MCF 10A (cell line): ENCODE measurements around the gene ADNP2. TPM values are rescaled to one million over a fixed set of nuclear protein-coding genes. Genes with fewer than 3 reads are reported as not detected.

Experiments
- Bru-seq: library from RNA; stranded (reverse); fragments of 400-500 nt; gene quantifications from one replicate; lab custom pipeline; 2021; lab: Mats Ljungman, UMichigan
- BruChase-seq, 2 experiments: library from RNA; stranded (reverse); fragments of 400-500 nt; gene quantifications; one replicate each; lab custom pipeline; 2021; lab: Mats Ljungman, UMichigan
- BruUV-seq: library from RNA; stranded (reverse); fragments of 400-500 nt; replicated peaks from 2 replicates; lab custom pipeline; 2021; lab: Mats Ljungman, UMichigan
- CTCF ChIA-PET: fragments of 300-600 bp; sonication (Branson Sonifier 250); formaldehyde crosslinking; extraction: SDS; loops from one replicate; lab custom pipeline; 2021; ENCODE audit warnings: antibody characterized with exemption, inconsistent platforms; lab: Yijun Ruan, JAX
- POLR2A ChIA-PET: fragments of 300-600, 350-650 bp; sonication (Branson Sonifier 250); formaldehyde crosslinking; extraction: SDS; loops from one replicate; lab custom pipeline; 2020; ENCODE audit warnings: antibody characterized with exemption, inconsistent platforms; lab: Yijun Ruan, JAX
- DNase-seq: peaks from one replicate; pipeline ENCODE4 v3.0.0-alpha.2; 2018; ENCODE audit not compliant: unreplicated experiment
- H3K27ac Mint-ChIP-seq: one replicate; pipeline ENCODE4 v1.8.0; 2022; ENCODE audit warnings: mild to moderate bottlenecking, low read depth, mixed read lengths; ENCODE audit not compliant: unreplicated experiment
- H3K27me3 Mint-ChIP-seq: one replicate; pipeline ENCODE4 v1.8.0; 2022; ENCODE audit warnings: mixed read lengths; ENCODE audit not compliant: insufficient read depth, unreplicated experiment
- H3K36me3 Mint-ChIP-seq: one replicate; pipeline ENCODE4 v1.8.0; 2022; ENCODE audit warnings: mild to moderate bottlenecking, moderate library complexity, mixed read lengths; ENCODE audit not compliant: insufficient read depth, unreplicated experiment
- H3K4me1 Mint-ChIP-seq: one replicate; pipeline ENCODE4 v1.8.0; 2022; ENCODE audit warnings: mixed read lengths; ENCODE audit not compliant: insufficient read depth, unreplicated experiment
- H3K4me3 Mint-ChIP-seq: one replicate; pipeline ENCODE4 v1.8.0; 2022; ENCODE audit warnings: mild to moderate bottlenecking, moderate library complexity, mixed read lengths; ENCODE audit not compliant: unreplicated experiment
- H3K9me3 Mint-ChIP-seq: one replicate; pipeline ENCODE4 v1.8.0; 2022; ENCODE audit warnings: mixed read lengths; ENCODE audit not compliant: unreplicated experiment
- intact Hi-C: fragments of 100-400 bp; cut with micrococcal nuclease; formaldehyde crosslinking; loops from 2 replicates; pipeline ENCODE4 v1.14.1; 2022
- long read RNA-seq: library from polyadenylated mRNA; stranded (forward); transcript quantifications from one replicate; pipeline ENCODE4 v2.0.0, GENCODE V29; 2022
- total RNA-seq: library from RNA; stranded (reverse); gene quantifications from 2 replicates; pipeline ENCODE4 v1.2.3, GENCODE V29; 2022
- TF ChIP-seq, protein P1 (sequence below): fragments of 200-600 bp; IDR thresholded peaks from one replicate; pipeline ENCODE4 v1.8.0; 2022; ENCODE audit warnings: antibody characterized with exemption, mild to moderate bottlenecking; ENCODE audit not compliant: unreplicated experiment

ADNP2 gene, protein sequence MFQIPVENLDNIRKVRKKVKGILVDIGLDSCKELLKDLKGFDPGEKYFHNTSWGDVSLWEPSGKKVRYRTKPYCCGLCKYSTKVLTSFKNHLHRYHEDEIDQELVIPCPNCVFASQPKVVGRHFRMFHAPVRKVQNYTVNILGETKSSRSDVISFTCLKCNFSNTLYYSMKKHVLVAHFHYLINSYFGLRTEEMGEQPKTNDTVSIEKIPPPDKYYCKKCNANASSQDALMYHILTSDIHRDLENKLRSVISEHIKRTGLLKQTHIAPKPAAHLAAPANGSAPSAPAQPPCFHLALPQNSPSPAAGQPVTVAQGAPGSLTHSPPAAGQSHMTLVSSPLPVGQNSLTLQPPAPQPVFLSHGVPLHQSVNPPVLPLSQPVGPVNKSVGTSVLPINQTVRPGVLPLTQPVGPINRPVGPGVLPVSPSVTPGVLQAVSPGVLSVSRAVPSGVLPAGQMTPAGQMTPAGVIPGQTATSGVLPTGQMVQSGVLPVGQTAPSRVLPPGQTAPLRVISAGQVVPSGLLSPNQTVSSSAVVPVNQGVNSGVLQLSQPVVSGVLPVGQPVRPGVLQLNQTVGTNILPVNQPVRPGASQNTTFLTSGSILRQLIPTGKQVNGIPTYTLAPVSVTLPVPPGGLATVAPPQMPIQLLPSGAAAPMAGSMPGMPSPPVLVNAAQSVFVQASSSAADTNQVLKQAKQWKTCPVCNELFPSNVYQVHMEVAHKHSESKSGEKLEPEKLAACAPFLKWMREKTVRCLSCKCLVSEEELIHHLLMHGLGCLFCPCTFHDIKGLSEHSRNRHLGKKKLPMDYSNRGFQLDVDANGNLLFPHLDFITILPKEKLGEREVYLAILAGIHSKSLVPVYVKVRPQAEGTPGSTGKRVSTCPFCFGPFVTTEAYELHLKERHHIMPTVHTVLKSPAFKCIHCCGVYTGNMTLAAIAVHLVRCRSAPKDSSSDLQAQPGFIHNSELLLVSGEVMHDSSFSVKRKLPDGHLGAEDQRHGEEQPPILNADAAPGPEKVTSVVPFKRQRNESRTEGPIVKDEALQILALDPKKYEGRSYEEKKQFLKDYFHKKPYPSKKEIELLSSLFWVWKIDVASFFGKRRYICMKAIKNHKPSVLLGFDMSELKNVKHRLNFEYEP
- total RNA-seq (19.6 and 21.1 TPM in 2 replicates), Bru-seq, nascent RNA (percentile 91 among the genes with signal in this experiment), BruChase-seq, experiment 1, labeled RNA remaining after a 6-hour chase (percentile 93 among the genes with signal in this experiment), BruChase-seq, experiment 2, labeled RNA remaining after a 2-hour chase (percentile 95 among the genes with signal in this experiment)
- long read RNA-seq, full-length matches to known transcripts = 11 of 23 reads
- long read RNA-seq, partial matches to known transcripts = 11 of 23 reads
- long read RNA-seq, other reads (novel, unspliced or antisense) = 1 of 23 reads

- TF ChIP-seq, protein P1, sequence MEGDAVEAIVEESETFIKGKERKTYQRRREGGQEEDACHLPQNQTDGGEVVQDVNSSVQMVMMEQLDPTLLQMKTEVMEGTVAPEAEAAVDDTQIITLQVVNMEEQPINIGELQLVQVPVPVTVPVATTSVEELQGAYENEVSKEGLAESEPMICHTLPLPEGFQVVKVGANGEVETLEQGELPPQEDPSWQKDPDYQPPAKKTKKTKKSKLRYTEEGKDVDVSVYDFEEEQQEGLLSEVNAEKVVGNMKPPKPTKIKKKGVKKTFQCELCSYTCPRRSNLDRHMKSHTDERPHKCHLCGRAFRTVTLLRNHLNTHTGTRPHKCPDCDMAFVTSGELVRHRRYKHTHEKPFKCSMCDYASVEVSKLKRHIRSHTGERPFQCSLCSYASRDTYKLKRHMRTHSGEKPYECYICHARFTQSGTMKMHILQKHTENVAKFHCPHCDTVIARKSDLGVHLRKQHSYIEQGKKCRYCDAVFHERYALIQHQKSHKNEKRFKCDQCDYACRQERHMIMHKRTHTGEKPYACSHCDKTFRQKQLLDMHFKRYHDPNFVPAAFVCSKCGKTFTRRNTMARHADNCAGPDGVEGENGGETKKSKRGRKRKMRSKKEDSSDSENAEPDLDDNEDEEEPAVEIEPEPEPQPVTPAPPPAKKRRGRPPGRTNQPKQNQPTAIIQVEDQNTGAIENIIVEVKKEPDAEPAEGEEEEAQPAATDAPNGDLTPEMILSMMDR = no peak
- Mint-ChIP-seq H3K27me3 (no peaks in the 10 kb centered on the region), H3K36me3 (no peaks in the 10 kb centered on the region), H3K9me3 (no peaks in the 10 kb centered on the region), H3K4me3 (peak within 1 kb of the TSS; percentile 70), H3K4me1 (peaks cover 14% of the 10 kb centered on the region), H3K27ac (peak within 1 kb of the TSS; percentile 86)
- BruUV-seq = no TSS peak
- CTCF ChIA-PET = no interaction called here
- POLR2A ChIA-PET = interaction anchor here (0.7 to 2.3 kb wide), 13 partner anchors 9 to 718 kb away, joined by 3 to 26 read pairs (median 4); partner anchors contain the start of genes RBFA and TXNL4A
- peak; percentile 98 for DNase-seq
- intact Hi-C loops = no loop called here
Measured at GRCh38 chr18:80108739-80109675, at the start of gene ADNP2. Gene ADNP2 (plus strand): TSS chr18:80109262. CDS start chr18:80117543, 8,281 bp downstream.

DNA sequence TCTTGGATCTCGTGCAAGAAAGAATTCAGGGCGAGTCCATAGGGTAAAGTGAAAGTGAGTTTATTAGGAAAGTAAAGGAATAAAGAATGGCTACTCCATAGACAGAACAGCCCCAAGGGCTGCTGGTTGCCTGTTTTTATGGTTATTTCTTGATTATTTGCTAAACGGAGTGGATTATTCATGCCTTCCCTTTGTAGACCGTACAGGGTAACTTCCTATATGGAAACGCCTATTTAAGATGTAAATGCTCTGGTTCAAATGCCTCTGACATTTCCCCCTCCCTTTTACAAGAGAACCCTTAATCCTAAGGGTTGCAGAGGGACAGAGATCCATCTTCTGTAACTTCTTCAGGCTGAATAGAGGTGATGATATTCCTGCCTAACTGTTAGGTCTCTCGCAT is 49.1 kb upstream of the ADNP2 start:
- no peak for DNase-seq
- POLR2A ChIA-PET = no interaction called here
- peaks cover 20% of the 10 kb centered on the region for H3K9me3 Mint-ChIP-seq
- intact Hi-C loops = no loop called here
- peaks cover 5% of the 10 kb centered on the region for H3K36me3 Mint-ChIP-seq
- no peaks in the 10 kb centered on the region for H3K27me3 Mint-ChIP-seq
- H3K4me3 Mint-ChIP-seq = no peak overlapping the region
- BruUV-seq = no TSS peak
- H3K27ac Mint-ChIP-seq = no peak overlapping the region
- CTCF ChIA-PET = interaction anchor here (0.5 kb wide), 1 partner anchor 20 kb away, joined by 3 read pairs; no protein-coding TSS in a partner anchor
- H3K4me1 Mint-ChIP-seq = no peaks in the 10 kb centered on the region
- TF ChIP-seq, protein P1 = no peak

DNA sequence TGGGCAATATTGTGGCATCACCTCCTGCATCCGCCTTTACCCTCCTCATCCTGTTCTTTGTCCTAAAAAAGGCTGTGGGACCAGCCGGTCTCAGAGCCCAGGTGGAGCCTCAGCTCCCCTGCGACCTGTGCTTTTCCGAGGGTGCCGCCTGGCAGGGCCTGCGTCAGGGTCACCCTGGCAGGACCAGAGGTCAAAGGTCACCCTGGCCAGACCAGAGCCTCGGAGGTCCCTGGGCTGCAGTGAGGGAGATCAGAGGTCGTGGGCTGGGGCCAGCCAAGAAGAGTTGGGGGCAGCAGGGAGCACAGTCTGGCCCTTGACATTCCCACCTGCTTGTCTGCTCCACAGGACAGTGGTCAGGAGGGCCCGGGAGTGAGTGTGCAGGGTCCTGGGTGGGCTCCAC is 43.4 kb upstream of the ADNP2 start:
- peaks cover 10% of the 10 kb centered on the region for H3K36me3 Mint-ChIP-seq
- no peak for DNase-seq
- H3K4me1 Mint-ChIP-seq = no peaks in the 10 kb centered on the region
- BruUV-seq = no TSS peak
- H3K9me3 Mint-ChIP-seq = no peaks in the 10 kb centered on the region
- TF ChIP-seq, protein P1 = no peak
- H3K27ac Mint-ChIP-seq = no peak overlapping the region
- POLR2A ChIA-PET = no interaction called here
- H3K4me3 Mint-ChIP-seq = no peak overlapping the region
- CTCF ChIA-PET = no interaction called here
- no peaks in the 10 kb centered on the region for H3K27me3 Mint-ChIP-seq
- intact Hi-C loops = no loop called here
